Measurements from ENCODE around the gene GRIN2A.

The GRIN2A gene

GRCh38 chr16:9980981-9981380, 201.2 kb downstream of the GRIN2A start:
- Mint-ChIP-seq H3K4me1 (ENCODE audit: low read depth) (no peaks in the 10 kb centered on the region), H3K27ac (no peak overlapping the region), H3K9me3 (peaks cover 4% of the 10 kb centered on the region), H3K36me3 (ENCODE audit: low read depth) (no peaks in the 10 kb centered on the region), H3K27me3 (ENCODE audit: low read depth) (no peaks in the 10 kb centered on the region), H3K4me3 (no peak overlapping the region)

- Mint-ChIP-seq H3K36me3 (ENCODE audit: low read depth) (no peaks in the 10 kb centered on the region), H3K4me1 (ENCODE audit: low read depth) (no peaks in the 10 kb centered on the region), H3K27me3 (ENCODE audit: low read depth) (no peaks in the 10 kb centered on the region), H3K9me3 (no peaks in the 10 kb centered on the region), H3K27ac (no peak overlapping the region), H3K4me3 (no peak overlapping the region)
Measured at GRCh38 chr16:9978160-9978725, 204.0 kb downstream of the GRIN2A start.

- Mint-ChIP-seq H3K4me3 (no peak overlapping the region), H3K9me3 (no peaks in the 10 kb centered on the region), H3K27me3 (ENCODE audit: low read depth) (no peaks in the 10 kb centered on the region), H3K36me3 (ENCODE audit: low read depth) (no peaks in the 10 kb centered on the region), H3K4me1 (ENCODE audit: low read depth) (no peaks in the 10 kb centered on the region), H3K27ac (no peak overlapping the region)
Measured at GRCh38 chr16:9977333-9977897, 204.8 kb downstream of the GRIN2A start.

GRCh38 chr16:9976601-9977000, 205.6 kb downstream of the GRIN2A start:
- no peaks in the 10 kb centered on the region for H3K4me1 Mint-ChIP-seq (ENCODE audit: low read depth)
- H3K4me3 Mint-ChIP-seq: no peak overlapping the region
- no peaks in the 10 kb centered on the region for H3K36me3 Mint-ChIP-seq (ENCODE audit: low read depth)
- H3K27ac Mint-ChIP-seq: no peak overlapping the region
- H3K27me3 Mint-ChIP-seq (ENCODE audit: low read depth): no peaks in the 10 kb centered on the region
- H3K9me3 Mint-ChIP-seq: no peaks in the 10 kb centered on the region

- Mint-ChIP-seq H3K27ac (no peak overlapping the region), H3K36me3 (ENCODE audit: low read depth) (no peaks in the 10 kb centered on the region), H3K4me1 (ENCODE audit: low read depth) (no peaks in the 10 kb centered on the region), H3K9me3 (peaks cover 10% of the 10 kb centered on the region), H3K27me3 (ENCODE audit: low read depth) (no peaks in the 10 kb centered on the region), H3K4me3 (no peak overlapping the region)
Measured at GRCh38 chr16:9971907-9972306, 210.3 kb downstream of the GRIN2A start.

GRCh38 chr16:9970796-9971195, 211.4 kb downstream of the GRIN2A start:
- Mint-ChIP-seq H3K27ac (no peak overlapping the region), H3K9me3 (peaks cover 10% of the 10 kb centered on the region), H3K4me3 (no peak overlapping the region), H3K4me1 (ENCODE audit: low read depth) (no peaks in the 10 kb centered on the region), H3K36me3 (ENCODE audit: low read depth) (no peaks in the 10 kb centered on the region), H3K27me3 (ENCODE audit: low read depth) (no peaks in the 10 kb centered on the region)

GRCh38 chr16:9970244-9970643, 212.0 kb downstream of the GRIN2A start:
- Mint-ChIP-seq H3K4me1 (ENCODE audit: low read depth) (no peaks in the 10 kb centered on the region), H3K36me3 (ENCODE audit: low read depth) (no peaks in the 10 kb centered on the region), H3K27me3 (ENCODE audit: low read depth) (no peaks in the 10 kb centered on the region), H3K27ac (no peak overlapping the region), H3K4me3 (no peak overlapping the region), H3K9me3 (peaks cover 10% of the 10 kb centered on the region)

- Mint-ChIP-seq H3K4me3 (no peak overlapping the region), H3K27me3 (ENCODE audit: low read depth) (no peaks in the 10 kb centered on the region), H3K36me3 (ENCODE audit: low read depth) (no peaks in the 10 kb centered on the region), H3K27ac (no peak overlapping the region), H3K9me3 (peaks cover 10% of the 10 kb centered on the region), H3K4me1 (ENCODE audit: low read depth) (no peaks in the 10 kb centered on the region)
Measured at GRCh38 chr16:9969580-9969979, 212.6 kb downstream of the GRIN2A start.

- peaks cover 16% of the 10 kb centered on the region for H3K9me3 Mint-ChIP-seq
- no peaks in the 10 kb centered on the region for H3K27me3 Mint-ChIP-seq (ENCODE audit: low read depth)
- no peaks in the 10 kb centered on the region for H3K4me1 Mint-ChIP-seq (ENCODE audit: low read depth)
- no peak overlapping the region for H3K27ac Mint-ChIP-seq
- H3K36me3 Mint-ChIP-seq (ENCODE audit: low read depth): no peaks in the 10 kb centered on the region
- no peak overlapping the region for H3K4me3 Mint-ChIP-seq
Measured at GRCh38 chr16:9966569-9967157, 215.6 kb downstream of the GRIN2A start.

- Mint-ChIP-seq H3K4me1 (ENCODE audit: low read depth) (no peaks in the 10 kb centered on the region), H3K27me3 (ENCODE audit: low read depth) (no peaks in the 10 kb centered on the region), H3K4me3 (no peak overlapping the region), H3K27ac (no peak overlapping the region), H3K9me3 (peaks cover 16% of the 10 kb centered on the region), H3K36me3 (ENCODE audit: low read depth) (no peaks in the 10 kb centered on the region)
Measured at GRCh38 chr16:9965079-9965478, 217.1 kb downstream of the GRIN2A start.

GRCh38 chr16:9964426-9964825, 217.8 kb downstream of the GRIN2A start:
- no peak overlapping the region for H3K27ac Mint-ChIP-seq
- H3K9me3 Mint-ChIP-seq: peaks cover 15% of the 10 kb centered on the region
- H3K27me3 Mint-ChIP-seq (ENCODE audit: low read depth): no peaks in the 10 kb centered on the region
- no peaks in the 10 kb centered on the region for H3K36me3 Mint-ChIP-seq (ENCODE audit: low read depth)
- H3K4me3 Mint-ChIP-seq: no peak overlapping the region
- H3K4me1 Mint-ChIP-seq (ENCODE audit: low read depth): no peaks in the 10 kb centered on the region

GRCh38 chr16:9957433-9957832, 224.8 kb downstream of the GRIN2A start:
- Mint-ChIP-seq H3K27ac (no peak overlapping the region), H3K4me3 (no peak overlapping the region), H3K4me1 (ENCODE audit: low read depth) (no peaks in the 10 kb centered on the region), H3K27me3 (ENCODE audit: low read depth) (no peaks in the 10 kb centered on the region), H3K9me3 (no peaks in the 10 kb centered on the region), H3K36me3 (ENCODE audit: low read depth) (no peaks in the 10 kb centered on the region)

GRCh38 chr16:9957002-9957401, 225.2 kb downstream of the GRIN2A start:
- H3K27me3 Mint-ChIP-seq (ENCODE audit: low read depth): no peaks in the 10 kb centered on the region
- H3K4me3 Mint-ChIP-seq: no peak overlapping the region
- H3K36me3 Mint-ChIP-seq (ENCODE audit: low read depth): no peaks in the 10 kb centered on the region
- no peaks in the 10 kb centered on the region for H3K4me1 Mint-ChIP-seq (ENCODE audit: low read depth)
- no peaks in the 10 kb centered on the region for H3K9me3 Mint-ChIP-seq
- H3K27ac Mint-ChIP-seq: no peak overlapping the region

- no peaks in the 10 kb centered on the region for H3K9me3 Mint-ChIP-seq
- H3K4me1 Mint-ChIP-seq (ENCODE audit: low read depth): no peaks in the 10 kb centered on the region
- no peaks in the 10 kb centered on the region for H3K27me3 Mint-ChIP-seq (ENCODE audit: low read depth)
- no peaks in the 10 kb centered on the region for H3K36me3 Mint-ChIP-seq (ENCODE audit: low read depth)
- H3K4me3 Mint-ChIP-seq: no peak overlapping the region
- H3K27ac Mint-ChIP-seq: no peak overlapping the region
Measured at GRCh38 chr16:9955677-9956076, 226.6 kb downstream of the GRIN2A start.

- no peaks in the 10 kb centered on the region for H3K27me3 Mint-ChIP-seq (ENCODE audit: low read depth)
- no peaks in the 10 kb centered on the region for H3K4me1 Mint-ChIP-seq (ENCODE audit: low read depth)
- H3K4me3 Mint-ChIP-seq: no peak overlapping the region
- H3K27ac Mint-ChIP-seq: no peak overlapping the region
- peaks cover 5% of the 10 kb centered on the region for H3K9me3 Mint-ChIP-seq
- H3K36me3 Mint-ChIP-seq (ENCODE audit: low read depth): no peaks in the 10 kb centered on the region
Measured at GRCh38 chr16:9953908-9954570, 228.2 kb downstream of the GRIN2A start.
